ENCODE measurements around the gene CLTRN.

The CLTRN gene

GRCh38 chrX:15579778-15580747 lies 84.5 kb downstream of the CLTRN start:
- in situ Hi-C loops (cut with HindIII; ENCODE audit: low sequenced_read_pairs), result no loop called here
